Measurements from ENCODE around the gene SMC5.
"Not testable (repeated sequence)": the region's sequence is repeated elsewhere in the genome, so short reads cannot be mapped to it uniquely, and the experiment has no call there.

SMC5 gene

GRCh38 chr9:70362952-70363351 lies 104.2 kb downstream of the SMC5 start:
- no peak for DNase-seq (ENCODE audit: low read depth, low spot score)

GRCh38 chr9:70363760-70364159 lies 105.0 kb downstream of the SMC5 start:
- no peak for DNase-seq (ENCODE audit: low read depth, low spot score)

GRCh38 chr9:70367305-70367930 lies 108.6 kb downstream of the SMC5 start:
- no peak for DNase-seq (ENCODE audit: low read depth, low spot score)

- DNase-seq (ENCODE audit: low read depth, low spot score), result no peak
Observed at GRCh38 chr9:70374962-70375618, 116.3 kb downstream of the SMC5 start.

GRCh38 chr9:70382046-70382708 lies 123.4 kb downstream of the SMC5 start:
- no peak for DNase-seq (ENCODE audit: low read depth, low spot score)

- DNase-seq (ENCODE audit: low read depth, low spot score), result no peak
Observed at GRCh38 chr9:70382709-70383605, 124.2 kb downstream of the SMC5 start.

GRCh38 chr9:70385426-70385825 lies 126.6 kb downstream of the SMC5 start:
- DNase-seq (ENCODE audit: low read depth, low spot score), result no peak

- no peak for DNase-seq (ENCODE audit: low read depth, low spot score)
Observed at GRCh38 chr9:70387663-70388062, 128.9 kb downstream of the SMC5 start.

- no peak for DNase-seq (ENCODE audit: low read depth, low spot score)
Observed at GRCh38 chr9:70389188-70389587, 130.4 kb downstream of the SMC5 start.

GRCh38 chr9:70389621-70390266 lies 131.0 kb downstream of the SMC5 start:
- DNase-seq (ENCODE audit: low read depth, low spot score), result peak; percentile 30

GRCh38 chr9:70390933-70391341 lies 132.2 kb downstream of the SMC5 start:
- no peak for DNase-seq (ENCODE audit: low read depth, low spot score)

GRCh38 chr9:70392189-70392588 lies 133.4 kb downstream of the SMC5 start:
- no peak for DNase-seq (ENCODE audit: low read depth, low spot score)

- no peak for DNase-seq (ENCODE audit: low read depth, low spot score)
Observed at GRCh38 chr9:70392850-70393249, 134.1 kb downstream of the SMC5 start.

GRCh38 chr9:70395652-70396051 lies 136.9 kb downstream of the SMC5 start:
- DNase-seq (ENCODE audit: low read depth, low spot score), result no peak

- no peak for DNase-seq (ENCODE audit: low read depth, low spot score)
Observed at GRCh38 chr9:70398145-70398556, 139.4 kb downstream of the SMC5 start.

GRCh38 chr9:70399141-70399540 lies 140.4 kb downstream of the SMC5 start:
- no peak for DNase-seq (ENCODE audit: low read depth, low spot score)

GRCh38 chr9:70400107-70400892 lies 141.5 kb downstream of the SMC5 start:
- no peak for DNase-seq (ENCODE audit: low read depth, low spot score)

GRCh38 chr9:70401241-70401640 lies 142.5 kb downstream of the SMC5 start:
- DNase-seq (ENCODE audit: low read depth, low spot score), result not testable (repeated sequence)

- DNase-seq (ENCODE audit: low read depth, low spot score), result no peak
Observed at GRCh38 chr9:70402213-70402612, 143.4 kb downstream of the SMC5 start.

- no peak for DNase-seq (ENCODE audit: low read depth, low spot score)
Observed at GRCh38 chr9:70403166-70403565, 144.4 kb downstream of the SMC5 start.

GRCh38 chr9:70403618-70404025 lies 144.8 kb downstream of the SMC5 start:
- DNase-seq (ENCODE audit: low read depth, low spot score), result no peak

Measured in ELF-1 (cell line).